HCT116 (cell line): ENCODE data around the gene CTIF. TPM values are rescaled to one million over a fixed set of nuclear protein-coding genes. Genes with fewer than 3 reads are reported as not detected.
A peak's percentile ranks its signal among the peaks of the same experiment; 100 is the strongest.

Experiments
- ATAC-seq: fragments of 200-7000 bp; cut with Tn5 transposase; 2 replicates; pipeline ENCODE4 v1.9.1; 2020; ENCODE audit warnings: mild to moderate bottlenecking, moderate library complexity
- BruUV-seq: library from RNA; stranded (reverse); fragments of 400-500 nt; replicated peaks from 2 replicates; lab custom pipeline; 2021; lab: Mats Ljungman, UMichigan
- CTCF ChIA-PET: fragments of 300-600 bp; sonication (Branson Sonifier 250); formaldehyde crosslinking; loops from one replicate; lab custom pipeline; 2021; ENCODE audit warnings: antibody characterized with exemption; lab: Charles Lee
- POLR2A ChIA-PET: fragments of 300-600, 350-600 bp; sonication (Branson Sonifier 250); formaldehyde crosslinking; loops from one replicate; lab custom pipeline; 2021; ENCODE audit warnings: antibody characterized with exemption; lab: Charles Lee
- RAD21 ChIA-PET, 2 experiments: fragments of 300-600 bp; sonication (Branson Sonifier 250); formaldehyde crosslinking; loops; one replicate each; lab custom pipeline; 2023; ENCODE audit warnings: low total read pairs in 2 of 2; ENCODE audit not compliant: uncharacterized antibody in 2 of 2, unreplicated experiment in 2 of 2, low non-redundant PET in 1 of 2; lab: Charles Lee
- DNase-seq: peaks from one replicate; pipeline ENCODE4 v3.0.0-alpha.2; 2010; ENCODE audit warnings: low read depth, low spot score
- H2AFZ ChIP-seq: fragments of 200-600 bp; shearing (Covaris generic), sonication (generic); 2 replicates; pipeline ENCODE4 v1.6.1; 2017; ENCODE audit warnings: low read depth, mixed run types, mixed read lengths, antibody characterized with exemption, low read length; ENCODE audit not compliant: poor library complexity, severe bottlenecking
- H3K27ac ChIP-seq: 2 replicates; pipeline ENCODE4 v1.5.1; 2012; ENCODE audit warnings: low read depth, low read length
- H3K27me3 ChIP-seq: fragments of 200-600 bp; sonication (generic); 2 replicates; pipeline ENCODE4 v1.6.1; 2016; ENCODE audit warnings: mixed run types, low read length, mixed read lengths; ENCODE audit not compliant: insufficient read depth
- H3K36me3 ChIP-seq, 2 experiments: fragments of 200-500 bp in 1 of 2; fragments of 200-600 bp in 1 of 2; sonication (Bioruptor generic) in 1 of 2; sonication (generic) in 1 of 2; 2 replicates each; pipeline versions ENCODE4 v1.5.1 to v1.6.1; 2014 to 2016; ENCODE audit warnings: low read length in 2 of 2, inconsistent platforms in 1 of 2, mixed read lengths in 1 of 2, mixed run types in 1 of 2; ENCODE audit not compliant: insufficient read depth in 2 of 2, control insufficient read depth in 1 of 2
- H3K4me1 ChIP-seq, 2 experiments: fragments of 200-600 bp in 1 of 2; sonication (generic) in 1 of 2; 2 replicates each; pipeline versions ENCODE4 v1.5.1 to v1.6.1; 2012 to 2017; ENCODE audit warnings: low read length in 2 of 2, inconsistent platforms in 1 of 2, mild to moderate bottlenecking in 1 of 2, mixed read lengths in 1 of 2, mixed run types in 1 of 2, moderate library complexity in 1 of 2; ENCODE audit not compliant: insufficient read depth in 2 of 2, control insufficient read depth in 1 of 2
- H3K4me2 ChIP-seq: fragments of 200-600 bp; sonication (generic); 2 replicates; pipeline ENCODE4 v1.6.1; 2017; ENCODE audit warnings: mixed run types, low read length, mixed read lengths
- H3K4me3 ChIP-seq, 2 experiments: fragments of 200-600 bp in 1 of 2; sonication (generic) in 1 of 2; replicated peaks in 1 of 2; 2 replicates each; pipeline ENCODE4 v1.5.1; 2011 to 2016; ENCODE audit warnings: low read length in 2 of 2, control low read depth in 1 of 2, low read depth in 1 of 2, mild to moderate bottlenecking in 1 of 2, mixed read lengths in 1 of 2, mixed run types in 1 of 2
- H3K79me2 ChIP-seq: fragments of 200-600 bp; sonication (generic); 2 replicates; pipeline ENCODE4 v1.6.1; 2017; ENCODE audit warnings: mild to moderate bottlenecking, mixed run types, low read length, moderate library complexity, mixed read lengths; ENCODE audit not compliant: insufficient read depth
- H3K9ac ChIP-seq: fragments of 200-600 bp; sonication (generic); 2 replicates; pipeline ENCODE4 v1.6.1; 2016; ENCODE audit warnings: low read length, mixed read lengths
- H3K9me2 ChIP-seq: fragments of 200-600 bp; sonication (generic), shearing (Covaris generic); 2 replicates; pipeline ENCODE4 v1.6.1; 2017; ENCODE audit warnings: mixed run types, mild to moderate bottlenecking, moderate library complexity; ENCODE audit not compliant: insufficient read depth
- H3K9me3 ChIP-seq, 2 experiments: fragments of 200-500 bp in 1 of 2; fragments of 200-600 bp in 1 of 2; sonication (Bioruptor generic) in 1 of 2; sonication (generic) in 1 of 2; 2 replicates each; pipeline ENCODE4 v1.6.1; 2014 to 2017; ENCODE audit warnings: low read length in 2 of 2, mixed read lengths in 2 of 2, inconsistent platforms in 1 of 2, low read depth in 1 of 2, mild to moderate bottlenecking in 1 of 2, mixed run types in 1 of 2, moderate library complexity in 1 of 2; ENCODE audit not compliant: control insufficient read depth in 1 of 2, insufficient read depth in 1 of 2
- H4K20me1 ChIP-seq: fragments of 200-600 bp; sonication (generic), shearing (Covaris generic); 2 replicates; pipeline ENCODE4 v1.6.1; 2017; ENCODE audit warnings: mixed run types, mild to moderate bottlenecking, moderate library complexity; ENCODE audit not compliant: insufficient read depth
- CTCF ChIP-seq, 3 experiments: fragments of 200-600 bp in 1 of 3; sonication (generic) in 1 of 3; IDR thresholded peaks in 2 of 3; conservative IDR thresholded peaks in 1 of 3; 2 replicates each; pipeline ENCODE4 v1.5.1; 2012 to 2017; ENCODE audit warnings: low read depth in 2 of 3, low read length in 2 of 3, antibody characterized with exemption in 1 of 3, borderline replicate concordance in 1 of 3, control low read depth in 1 of 3, mild to moderate bottlenecking in 1 of 3, mixed read lengths in 1 of 3, mixed run types in 1 of 3, moderate library complexity in 1 of 3; ENCODE audit not compliant: insufficient read depth in 1 of 3
- EGR1 ChIP-seq: IDR thresholded peaks from 2 replicates; pipeline ENCODE4 v1.6.1; 2012; ENCODE audit warnings: low read depth
- ELF1 ChIP-seq: IDR thresholded peaks from 2 replicates; pipeline ENCODE4 v1.6.1; 2012; ENCODE audit warnings: low read depth, borderline replicate concordance
- EZH2 ChIP-seq: fragments of 200-600 bp; sonication (generic); IDR thresholded peaks from 2 replicates; pipeline ENCODE4 v1.6.1; 2017; ENCODE audit warnings: antibody characterized with exemption, mixed run types
- EZH2phosphoT487 ChIP-seq: fragments of 200-600 bp; IDR thresholded peaks from 2 replicates; pipeline ENCODE4 v1.6.1; 2018; ENCODE audit warnings: antibody characterized with exemption, borderline replicate concordance
- FOSL1 ChIP-seq: IDR thresholded peaks from 2 replicates; pipeline ENCODE4 v1.6.1; 2012; ENCODE audit warnings: low read depth
- JUND ChIP-seq: IDR thresholded peaks from 2 replicates; pipeline ENCODE4 v1.6.1; 2012
- POLR2A ChIP-seq: IDR thresholded peaks from 2 replicates; pipeline ENCODE4 v1.7.0; 2011; ENCODE audit warnings: borderline replicate concordance; ENCODE audit not compliant: insufficient read depth, insufficient read length; ENCODE audit errors: extremely low read depth
- POLR2AphosphoS5 ChIP-seq: IDR thresholded peaks from 2 replicates; pipeline ENCODE4 v1.6.1; 2011; ENCODE audit warnings: mild to moderate bottlenecking, low read depth, low read length, moderate library complexity
- SP1 ChIP-seq: IDR thresholded peaks from 2 replicates; pipeline ENCODE4 v1.6.1; 2012; ENCODE audit warnings: low read depth
- SRF ChIP-seq: IDR thresholded peaks from 2 replicates; pipeline ENCODE4 v1.6.1; 2012; ENCODE audit warnings: low read depth
- TCF7L2 ChIP-seq: IDR thresholded peaks from 2 replicates; pipeline ENCODE4 v1.7.0; 2011; ENCODE audit warnings: borderline replicate concordance, inconsistent platforms; ENCODE audit not compliant: insufficient read depth, insufficient read length; ENCODE audit errors: extremely low read depth
- YY1 ChIP-seq: IDR thresholded peaks from 2 replicates; pipeline ENCODE4 v1.6.1; 2011; ENCODE audit warnings: low read length, low read depth, moderate library complexity, mild to moderate bottlenecking; ENCODE audit not compliant: insufficient replicate concordance; ENCODE audit errors: extremely low read depth
- ZNF274 ChIP-seq: fragments of 200-500 bp; sonication (Bioruptor generic); IDR thresholded peaks from 2 replicates; pipeline ENCODE4 v1.6.1; 2014; ENCODE audit warnings: mild to moderate bottlenecking, low read depth, low read length, inconsistent platforms
- intact Hi-C: fragments of 100-400 bp; cut with micrococcal nuclease; formaldehyde crosslinking; loops from 2 replicates; pipeline ENCODE4 v1.10.0; 2022
- total RNA-seq: library from RNA; stranded (reverse); gene quantifications from one replicate; pipeline ENCODE4 v1.2.1, GENCODE V29; 2021; ENCODE audit not compliant: unreplicated experiment
- TF ChIP-seq, protein P1 (sequence below): IDR thresholded peaks from 2 replicates; pipeline ENCODE4 v1.6.1; 2012; ENCODE audit warnings: low read depth

The CTIF gene
- total RNA-seq, 1 experiment from 2014 or later = 19.7 TPM

DNA sequence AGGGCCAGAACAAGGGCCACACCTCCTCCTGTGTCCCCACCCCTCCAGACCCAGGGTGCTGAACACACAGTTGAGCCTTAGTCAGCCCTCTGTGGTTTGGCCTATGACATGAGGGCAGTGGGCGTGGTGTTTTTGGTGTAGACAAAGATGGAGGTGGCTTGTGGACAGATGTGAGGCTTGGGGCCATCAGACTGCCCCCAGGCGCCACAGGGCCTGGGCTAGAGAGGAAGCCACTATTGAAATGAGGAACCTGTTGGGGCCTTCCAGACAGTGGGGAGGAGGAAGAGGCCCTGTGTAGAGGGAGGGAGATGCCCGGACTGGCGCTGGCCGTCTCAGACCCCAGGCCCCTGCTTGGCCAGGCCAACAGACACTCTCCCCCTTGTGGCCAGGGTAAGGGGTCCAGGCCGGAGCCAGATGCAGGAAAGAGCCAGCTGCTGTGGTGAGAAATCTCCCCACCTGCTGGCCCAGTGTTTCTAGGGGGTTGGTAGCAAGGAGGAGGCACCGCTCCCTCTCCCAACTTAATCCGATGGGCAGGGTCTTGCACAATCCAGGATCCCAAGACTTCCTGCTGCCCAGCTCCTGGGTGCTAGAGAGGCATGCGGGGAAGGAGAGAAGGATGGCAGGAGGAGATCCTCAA lies 358.2 kb downstream of the CTIF start:
- DNase-seq = no peak
- H3K4me1 ChIP-seq = peaks cover 18 to 24% of the 10 kb centered on the region in 2 experiments
- no peak overlapping the region for H3K4me3 ChIP-seq
- H2AFZ ChIP-seq = no peak overlapping the region
- ATAC-seq = peak; percentile 69
- no peak overlapping the region for H3K27ac ChIP-seq
- H3K4me2 ChIP-seq = peak overlapping the region; percentile 15; the same call in 1 of the 2 replicates
- intact Hi-C loops = no loop called here
- ChIA-PET RAD21 (no interaction called here), CTCF (no interaction called here), POLR2A (no interaction called here)
- no peaks in the 10 kb centered on the region for H3K36me3 ChIP-seq
- H3K9me2 ChIP-seq = no peaks in the 10 kb centered on the region
- no peaks in the 10 kb centered on the region for H4K20me1 ChIP-seq
- no peak for TF ChIP-seq EZH2phosphoT487
- no peak for TF ChIP-seq SP1
- TF ChIP-seq CTCF (IDR thresholded peaks at IDR 0.05 in 2 of 3, conservative IDR thresholded peaks at IDR 0.05 in 1 of 3; ENCODE audit: borderline replicate concordance in 1 of 3, insufficient read depth in 1 of 3, low read depth in 2 of 3, low read length in 2 of 3) = peak in 1 of 3 experiments; percentile 14; a peak in 2 of 6 replicates
- TF ChIP-seq FOSL1 = no peak
- no TSS peak for BruUV-seq
- H3K27me3 ChIP-seq = peaks cover 8% of the 10 kb centered on the region; the same call in 1 of the 2 replicates
- no peak overlapping the region for H3K9ac ChIP-seq
- H3K9me3 ChIP-seq = no peaks in the 10 kb centered on the region
- H3K79me2 ChIP-seq = no peaks in the 10 kb centered on the region

DNA sequence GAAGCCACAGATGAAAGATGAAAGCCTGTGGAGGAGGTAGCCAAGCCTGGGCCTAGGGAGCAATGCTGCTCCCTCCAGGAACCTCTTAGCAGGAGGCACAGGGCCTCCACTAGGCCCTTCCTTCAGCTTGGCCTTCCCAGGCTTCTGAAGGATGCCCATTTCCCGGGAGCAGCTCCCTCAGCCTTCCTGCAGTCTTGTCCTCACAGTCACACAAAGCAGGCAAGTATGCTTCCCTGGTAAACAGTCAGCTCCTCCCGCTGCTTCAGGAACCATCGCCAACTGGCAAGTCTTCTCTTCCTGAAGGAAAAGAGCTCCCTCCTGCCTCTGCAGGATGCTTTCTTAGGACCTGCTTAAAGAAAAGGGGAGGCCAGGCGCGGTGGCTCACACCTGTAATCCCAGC lies 358.7 kb downstream of the CTIF start:
- no peaks in the 10 kb centered on the region for H3K9me3 ChIP-seq
- H3K4me3 ChIP-seq = no peak overlapping the region
- POLR2A ChIA-PET = no interaction called here
- H3K9me2 ChIP-seq = no peaks in the 10 kb centered on the region
- H3K27me3 ChIP-seq = peaks cover 8% of the 10 kb centered on the region; the same call in 1 of the 2 replicates
- H3K36me3 ChIP-seq = no peaks in the 10 kb centered on the region
- H4K20me1 ChIP-seq = no peaks in the 10 kb centered on the region
- H3K27ac ChIP-seq = no peak overlapping the region
- intact Hi-C loops = no loop called here
- ATAC-seq (no peak), DNase-seq (no peak)
- no TSS peak for BruUV-seq
- H3K9ac ChIP-seq = no peak overlapping the region
- no peak overlapping the region for H3K4me2 ChIP-seq
- no peak overlapping the region for H2AFZ ChIP-seq
- no peaks in the 10 kb centered on the region for H3K79me2 ChIP-seq
- H3K4me1 ChIP-seq = peaks cover 23 to 30% of the 10 kb centered on the region in 2 experiments
- RAD21 ChIA-PET = no interaction called here
- CTCF ChIA-PET = no interaction called here
- TF ChIP-seq TCF7L2 = no peak
- no peak for TF ChIP-seq SRF
- TF ChIP-seq EZH2 = no peak
- no peak for TF ChIP-seq POLR2AphosphoS5
- TF ChIP-seq POLR2A = no peak
- TF ChIP-seq EZH2phosphoT487 = no peak
- TF ChIP-seq, protein P1, sequence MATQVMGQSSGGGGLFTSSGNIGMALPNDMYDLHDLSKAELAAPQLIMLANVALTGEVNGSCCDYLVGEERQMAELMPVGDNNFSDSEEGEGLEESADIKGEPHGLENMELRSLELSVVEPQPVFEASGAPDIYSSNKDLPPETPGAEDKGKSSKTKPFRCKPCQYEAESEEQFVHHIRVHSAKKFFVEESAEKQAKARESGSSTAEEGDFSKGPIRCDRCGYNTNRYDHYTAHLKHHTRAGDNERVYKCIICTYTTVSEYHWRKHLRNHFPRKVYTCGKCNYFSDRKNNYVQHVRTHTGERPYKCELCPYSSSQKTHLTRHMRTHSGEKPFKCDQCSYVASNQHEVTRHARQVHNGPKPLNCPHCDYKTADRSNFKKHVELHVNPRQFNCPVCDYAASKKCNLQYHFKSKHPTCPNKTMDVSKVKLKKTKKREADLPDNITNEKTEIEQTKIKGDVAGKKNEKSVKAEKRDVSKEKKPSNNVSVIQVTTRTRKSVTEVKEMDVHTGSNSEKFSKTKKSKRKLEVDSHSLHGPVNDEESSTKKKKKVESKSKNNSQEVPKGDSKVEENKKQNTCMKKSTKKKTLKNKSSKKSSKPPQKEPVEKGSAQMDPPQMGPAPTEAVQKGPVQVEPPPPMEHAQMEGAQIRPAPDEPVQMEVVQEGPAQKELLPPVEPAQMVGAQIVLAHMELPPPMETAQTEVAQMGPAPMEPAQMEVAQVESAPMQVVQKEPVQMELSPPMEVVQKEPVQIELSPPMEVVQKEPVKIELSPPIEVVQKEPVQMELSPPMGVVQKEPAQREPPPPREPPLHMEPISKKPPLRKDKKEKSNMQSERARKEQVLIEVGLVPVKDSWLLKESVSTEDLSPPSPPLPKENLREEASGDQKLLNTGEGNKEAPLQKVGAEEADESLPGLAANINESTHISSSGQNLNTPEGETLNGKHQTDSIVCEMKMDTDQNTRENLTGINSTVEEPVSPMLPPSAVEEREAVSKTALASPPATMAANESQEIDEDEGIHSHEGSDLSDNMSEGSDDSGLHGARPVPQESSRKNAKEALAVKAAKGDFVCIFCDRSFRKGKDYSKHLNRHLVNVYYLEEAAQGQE = no peak
- no peak for TF ChIP-seq SP1
- TF ChIP-seq JUND = no peak
- TF ChIP-seq ZNF274 = no peak
- TF ChIP-seq FOSL1 = no peak
- TF ChIP-seq EGR1 = no peak
- no peak for TF ChIP-seq ELF1
- TF ChIP-seq YY1 = no peak
